Upper lobe of right lung (tissue), 1 donor: ENCODE results near the gene GDA. TPM values are rescaled to one million over a fixed set of nuclear protein-coding genes. Genes with fewer than 3 reads are reported as not detected.

Source experiments
- ATAC-seq: fragments of 200-7000 bp; cut with Tn5 transposase; one replicate; pipeline ENCODE4 v1.9.1; 2020; ENCODE audit warnings: mild to moderate bottlenecking, moderate library complexity
- DNase-seq: peaks from one replicate; pipeline ENCODE4 v3.0.0-alpha.2; 2020
- H3K27ac ChIP-seq: fragments of 200-600 bp; one replicate; pipeline ENCODE4 v1.8.0; 2022
- H3K27me3 ChIP-seq: fragments of 200-600 bp; one replicate; pipeline ENCODE4 v1.8.0; 2022; ENCODE audit warnings: mild to moderate bottlenecking
- H3K36me3 ChIP-seq: fragments of 200-600 bp; one replicate; pipeline ENCODE4 v1.8.0; 2022
- H3K4me1 ChIP-seq: fragments of 200-600 bp; one replicate; pipeline ENCODE4 v1.8.0; 2022
- H3K4me3 ChIP-seq: fragments of 200-600 bp; one replicate; pipeline ENCODE4 v1.8.0; 2022; ENCODE audit warnings: mild to moderate bottlenecking
- H3K9me3 ChIP-seq: fragments of 200-600 bp; one replicate; pipeline ENCODE4 v1.8.0; 2022
- intact Hi-C: fragments of 100-400 bp; cut with DNase I; formaldehyde crosslinking; loops from one replicate; pipeline ENCODE4 v1.11.0; 2022
- total RNA-seq: library from RNA; stranded (reverse); fragmentation: NEBNext Ultra II Directional; extraction: Animal tissue kit (Norgen Biotek cat#: 25700); gene quantifications from one replicate; pipeline ENCODE4 v1.2.1, GENCODE V29; 2021
- TF ChIP-seq, protein P1 (sequence below): fragments of 200-600 bp; IDR thresholded peaks from one replicate; pipeline ENCODE4 v1.8.0; 2022; ENCODE audit warnings: antibody characterized with exemption
- donor health status: DM: no; HTN: yes; CAD: no; lungs with severe emphysema.

The GDA gene
- total RNA-seq, 1 donor from 2014 or later, result 0.20 TPM

DNA sequence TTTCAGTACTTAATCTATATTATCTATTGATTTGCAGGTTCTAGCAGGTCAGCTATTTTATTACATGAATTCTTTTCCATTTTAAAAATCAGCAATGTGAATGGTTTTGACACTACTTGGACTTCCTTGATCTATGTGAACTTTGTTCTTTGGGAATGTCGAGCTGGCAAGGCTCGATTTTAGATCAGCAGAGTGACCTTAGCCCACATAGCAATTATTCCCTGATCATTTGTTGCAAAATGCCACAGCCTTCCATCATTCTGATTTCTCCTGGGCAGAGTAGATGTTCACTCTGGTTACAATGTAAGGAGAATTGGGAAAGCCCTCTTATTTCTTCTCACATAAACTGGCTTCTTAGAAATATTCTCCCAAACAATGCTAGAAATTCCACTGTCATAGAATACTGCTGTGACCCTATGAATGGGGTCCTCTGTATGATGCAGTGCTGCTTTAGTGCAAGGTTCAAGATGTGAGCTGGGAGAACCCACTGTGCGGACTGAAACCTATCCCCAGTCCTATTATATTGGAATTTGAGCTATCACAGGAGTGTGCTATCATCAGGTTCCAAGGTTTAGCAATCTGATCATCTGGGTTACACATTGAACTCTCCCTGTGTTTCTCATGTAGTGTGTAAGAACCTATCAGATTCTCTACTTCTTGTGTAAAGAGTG, 15.7 kb upstream of the GDA start:
- H3K36me3 ChIP-seq, result no peaks in the 10 kb centered on the region
- TF ChIP-seq, protein P1, sequence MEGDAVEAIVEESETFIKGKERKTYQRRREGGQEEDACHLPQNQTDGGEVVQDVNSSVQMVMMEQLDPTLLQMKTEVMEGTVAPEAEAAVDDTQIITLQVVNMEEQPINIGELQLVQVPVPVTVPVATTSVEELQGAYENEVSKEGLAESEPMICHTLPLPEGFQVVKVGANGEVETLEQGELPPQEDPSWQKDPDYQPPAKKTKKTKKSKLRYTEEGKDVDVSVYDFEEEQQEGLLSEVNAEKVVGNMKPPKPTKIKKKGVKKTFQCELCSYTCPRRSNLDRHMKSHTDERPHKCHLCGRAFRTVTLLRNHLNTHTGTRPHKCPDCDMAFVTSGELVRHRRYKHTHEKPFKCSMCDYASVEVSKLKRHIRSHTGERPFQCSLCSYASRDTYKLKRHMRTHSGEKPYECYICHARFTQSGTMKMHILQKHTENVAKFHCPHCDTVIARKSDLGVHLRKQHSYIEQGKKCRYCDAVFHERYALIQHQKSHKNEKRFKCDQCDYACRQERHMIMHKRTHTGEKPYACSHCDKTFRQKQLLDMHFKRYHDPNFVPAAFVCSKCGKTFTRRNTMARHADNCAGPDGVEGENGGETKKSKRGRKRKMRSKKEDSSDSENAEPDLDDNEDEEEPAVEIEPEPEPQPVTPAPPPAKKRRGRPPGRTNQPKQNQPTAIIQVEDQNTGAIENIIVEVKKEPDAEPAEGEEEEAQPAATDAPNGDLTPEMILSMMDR, result no peak
- H3K4me3 ChIP-seq, result no peak overlapping the region
- no peaks in the 10 kb centered on the region for H3K27me3 ChIP-seq
- no peak for ATAC-seq
- H3K9me3 ChIP-seq, result no peaks in the 10 kb centered on the region
- H3K27ac ChIP-seq, result no peak overlapping the region
- intact Hi-C loops, result no loop called here
- H3K4me1 ChIP-seq, result no peaks in the 10 kb centered on the region
- DNase-seq, result no peak

DNA sequence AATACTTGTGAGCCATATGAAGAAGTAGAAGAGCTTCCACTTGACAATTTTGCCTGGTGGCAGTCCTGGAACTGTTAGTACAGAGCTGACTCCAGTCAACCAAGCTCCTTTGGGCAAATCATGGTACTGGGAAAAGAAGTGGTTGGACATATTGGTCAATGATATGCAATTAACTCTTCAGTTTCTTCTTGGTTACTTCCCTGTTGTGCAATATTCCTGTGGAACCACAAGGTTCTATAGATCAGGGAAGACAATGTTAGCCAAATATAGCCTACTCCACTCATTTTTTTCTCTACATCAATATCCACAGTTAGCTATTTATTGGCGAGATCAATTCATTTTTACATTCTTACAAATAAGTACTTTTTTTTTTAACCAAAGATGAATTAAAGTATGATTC, 14.4 kb upstream of the GDA start:
- Histone ChIP-seq H3K4me3 (no peak overlapping the region), H3K36me3 (no peaks in the 10 kb centered on the region), H3K4me1 (no peaks in the 10 kb centered on the region), H3K27ac (no peak overlapping the region), H3K9me3 (no peaks in the 10 kb centered on the region), H3K27me3 (no peaks in the 10 kb centered on the region)
- no peak for ATAC-seq
- intact Hi-C loops, result no loop called here
- no peak for DNase-seq
- TF ChIP-seq, protein P1, result no peak

DNA sequence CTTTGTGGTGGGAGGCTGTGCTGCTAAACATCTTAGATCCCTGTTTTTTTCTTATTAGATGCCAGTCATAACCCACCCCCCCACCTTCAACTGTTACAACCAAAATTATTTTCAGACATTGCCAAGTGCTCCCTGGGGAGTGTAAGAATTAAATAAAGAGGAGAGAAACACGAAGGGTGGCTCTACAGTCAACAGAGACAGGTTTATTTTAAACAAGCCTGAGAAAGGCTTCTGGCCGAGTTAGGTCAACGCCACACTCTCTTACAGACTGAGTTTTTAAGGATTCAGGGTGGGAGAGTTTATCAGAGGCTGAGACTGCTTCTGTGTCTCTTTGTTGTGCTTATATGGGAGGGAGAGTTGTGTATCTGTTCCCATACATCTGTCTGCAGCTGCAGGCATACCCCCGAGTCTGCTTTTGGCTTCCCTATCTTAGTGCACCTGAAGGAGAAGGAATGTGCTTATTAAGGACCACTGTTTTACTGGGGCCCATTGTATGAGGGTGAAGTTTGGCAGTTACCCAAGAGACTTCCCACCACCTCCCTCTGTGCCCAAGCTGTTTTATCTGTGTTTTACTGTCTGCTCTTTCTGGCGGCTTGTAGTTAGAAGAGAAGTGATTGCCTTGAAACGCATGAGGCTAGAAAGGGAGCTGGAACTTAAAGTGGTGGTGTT, 11.4 kb upstream of the GDA start:
- DNase-seq, result no peak
- Histone ChIP-seq H3K27ac (no peak overlapping the region), H3K9me3 (no peaks in the 10 kb centered on the region), H3K27me3 (no peaks in the 10 kb centered on the region), H3K4me3 (no peak overlapping the region), H3K36me3 (no peaks in the 10 kb centered on the region), H3K4me1 (no peaks in the 10 kb centered on the region)
- ATAC-seq, result no peak
- TF ChIP-seq, protein P1, result no peak
- intact Hi-C loops, result no loop called here

DNA sequence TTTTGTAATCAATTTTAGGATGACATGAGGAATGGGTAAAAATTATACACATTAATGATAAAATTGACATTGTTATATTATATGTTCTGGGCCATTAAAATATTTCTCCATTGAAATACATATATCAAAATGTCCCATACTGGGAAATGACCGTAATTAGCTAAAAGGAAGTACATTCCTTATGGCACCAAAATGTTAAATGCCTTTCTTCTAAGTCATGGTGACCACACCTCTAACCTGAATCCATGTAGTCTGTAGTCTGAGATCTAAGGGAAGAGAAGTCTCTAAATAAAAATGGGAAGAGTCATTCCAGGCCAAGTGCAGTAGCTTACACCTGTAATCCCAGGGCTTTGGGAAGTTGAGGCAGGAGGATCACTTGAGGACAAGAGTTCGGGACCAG, 10.0 kb upstream of the GDA start:
- no peak overlapping the region for H3K4me3 ChIP-seq
- ATAC-seq (no peak), DNase-seq (no peak)
- intact Hi-C loops, result no loop called here
- no peak overlapping the region for H3K27ac ChIP-seq
- H3K9me3 ChIP-seq, result no peaks in the 10 kb centered on the region
- H3K4me1 ChIP-seq, result no peaks in the 10 kb centered on the region
- TF ChIP-seq, protein P1, result no peak
- no peaks in the 10 kb centered on the region for H3K36me3 ChIP-seq
- peaks cover 8% of the 10 kb centered on the region for H3K27me3 ChIP-seq

DNA sequence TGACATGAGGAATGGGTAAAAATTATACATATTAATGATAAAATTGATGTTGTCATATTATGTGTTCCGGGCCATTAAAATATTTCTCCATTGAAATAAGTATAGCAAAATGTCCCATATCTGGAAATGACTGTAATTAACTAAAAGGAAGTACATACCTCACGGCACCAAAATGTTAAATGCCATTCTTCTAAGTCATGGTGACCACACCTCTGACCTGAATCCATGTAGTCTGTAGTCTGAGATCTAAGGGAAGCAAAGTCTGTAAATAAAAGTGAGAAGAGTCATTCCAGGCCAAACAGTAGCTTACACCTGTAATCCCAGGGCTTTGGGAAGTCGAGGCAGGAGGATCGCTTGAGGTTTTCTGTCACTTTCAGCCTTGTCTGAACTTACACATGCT, 8.7 kb upstream of the GDA start:
- no peak overlapping the region for H3K4me3 ChIP-seq
- ATAC-seq (no peak), DNase-seq (no peak)
- no peaks in the 10 kb centered on the region for H3K36me3 ChIP-seq
- TF ChIP-seq, protein P1, result no peak
- no peaks in the 10 kb centered on the region for H3K4me1 ChIP-seq
- H3K27me3 ChIP-seq, result peaks cover 8% of the 10 kb centered on the region
- intact Hi-C loops, result no loop called here
- no peak overlapping the region for H3K27ac ChIP-seq
- H3K9me3 ChIP-seq, result no peaks in the 10 kb centered on the region
